Measurements from ENCODE around the gene PHF12.
"Not testable (repeated sequence)": the region's sequence is repeated elsewhere in the genome, so short reads cannot be mapped to it uniquely, and the experiment has no call there.

The PHF12 gene

GRCh38 chr17:28940142-28940541, 11.2 kb downstream of the PHF12 start:
- no peak overlapping the region for H3K4me3 ChIP-seq (ENCODE audit: low read length)
- 0 out of 2 replicates have a peak overlapping the region, but pooled peaks have one; percentile 9 for H3K9ac ChIP-seq (ENCODE audit: low read depth, low read length)
- H3K4me1 ChIP-seq (ENCODE audit: insufficient read depth, low read length), result peaks cover 23% of the 10 kb centered on the region
- no peaks in the 10 kb centered on the region for H3K27me3 ChIP-seq (ENCODE audit: insufficient read depth, low read length)
- H3K9me3 ChIP-seq (ENCODE audit: insufficient read depth, low read depth, low read length), result no peaks in the 10 kb centered on the region
- peaks cover 39% of the 10 kb centered on the region for H3K36me3 ChIP-seq (ENCODE audit: insufficient read depth, low read depth, low read length)
- no peak overlapping the region for H3K27ac ChIP-seq (ENCODE audit: low read length)

- no peak overlapping the region for H3K4me3 ChIP-seq (ENCODE audit: low read length)
- H3K36me3 ChIP-seq (ENCODE audit: insufficient read depth, low read depth, low read length), result peaks cover 23% of the 10 kb centered on the region
- H3K9me3 ChIP-seq (ENCODE audit: insufficient read depth, low read depth, low read length), result no peaks in the 10 kb centered on the region
- H3K4me1 ChIP-seq (ENCODE audit: insufficient read depth, low read length), result peaks cover 23% of the 10 kb centered on the region
- H3K27me3 ChIP-seq (ENCODE audit: insufficient read depth, low read length), result no peaks in the 10 kb centered on the region
- no peak overlapping the region for H3K9ac ChIP-seq (ENCODE audit: low read depth, low read length)
- H3K27ac ChIP-seq (ENCODE audit: low read length), result no peak overlapping the region
Measured at GRCh38 chr17:28938552-28938951, 12.8 kb downstream of the PHF12 start.

GRCh38 chr17:28937044-28937729, 14.1 kb downstream of the PHF12 start:
- Histone ChIP-seq H3K9ac (ENCODE audit: low read depth, low read length) (peak overlapping the region; percentile 33; the same call in 1 of the 2 replicates), H3K36me3 (ENCODE audit: insufficient read depth, low read depth, low read length) (peaks cover 16% of the 10 kb centered on the region), H3K9me3 (ENCODE audit: insufficient read depth, low read depth, low read length) (no peaks in the 10 kb centered on the region), H3K4me3 (ENCODE audit: low read length) (no peak overlapping the region), H3K4me1 (ENCODE audit: insufficient read depth, low read length) (peaks cover 23% of the 10 kb centered on the region), H3K27me3 (ENCODE audit: insufficient read depth, low read length) (no peaks in the 10 kb centered on the region), H3K27ac (ENCODE audit: low read length) (no peak overlapping the region)

DNA sequence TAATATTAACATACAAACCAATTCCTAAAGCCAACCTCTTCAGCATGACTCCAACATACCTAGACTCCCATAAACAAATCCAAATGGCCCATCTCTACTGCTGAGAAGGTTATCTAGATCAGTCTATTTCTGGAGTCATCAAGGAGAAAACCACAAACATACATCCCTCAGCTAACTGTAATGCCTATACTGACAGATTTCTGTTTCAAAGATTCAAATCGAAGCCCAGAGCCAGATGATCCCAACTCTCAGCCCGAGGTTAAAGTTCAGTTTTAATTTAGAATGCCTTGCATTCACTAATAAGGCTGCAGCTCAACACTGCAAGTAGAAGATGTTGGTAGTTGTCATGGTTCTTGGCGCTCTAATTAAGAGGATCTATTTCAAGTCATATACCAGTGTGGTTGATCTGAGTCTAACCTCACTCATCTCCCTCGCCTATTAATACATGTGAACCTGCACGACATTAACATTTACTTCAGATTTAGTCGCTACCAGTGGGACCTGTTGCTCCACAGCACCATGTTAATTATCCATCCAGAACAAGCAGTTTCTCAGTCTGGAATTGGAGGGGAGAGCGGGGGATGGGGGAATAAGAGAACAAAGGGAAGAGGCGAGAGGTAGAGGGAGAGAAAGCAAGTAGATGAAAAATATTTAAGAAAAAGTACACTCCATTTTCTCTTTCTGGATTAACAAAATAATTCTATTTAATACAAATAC, 15.4 kb downstream of the PHF12 start:
- Histone ChIP-seq H3K9me3 (ENCODE audit: insufficient read depth, low read depth, low read length) (no peaks in the 10 kb centered on the region), H3K9ac (ENCODE audit: low read depth, low read length) (no peak overlapping the region), H3K36me3 (ENCODE audit: insufficient read depth, low read depth, low read length) (peaks cover 16% of the 10 kb centered on the region), H3K4me3 (ENCODE audit: low read length) (no peak overlapping the region), H3K27me3 (ENCODE audit: insufficient read depth, low read length) (no peaks in the 10 kb centered on the region), H3K4me1 (ENCODE audit: insufficient read depth, low read length) (peaks cover 23% of the 10 kb centered on the region), H3K27ac (ENCODE audit: low read length) (no peak overlapping the region)

GRCh38 chr17:28934508-28934907, 16.8 kb downstream of the PHF12 start:
- H3K9ac ChIP-seq (ENCODE audit: low read depth, low read length); H3K9me3 ChIP-seq (ENCODE audit: insufficient read depth, low read depth, low read length); H3K27me3 ChIP-seq (ENCODE audit: insufficient read depth, low read length); H3K4me3 ChIP-seq (ENCODE audit: low read length); H3K36me3 ChIP-seq (ENCODE audit: insufficient read depth, low read depth, low read length); H3K27ac ChIP-seq (ENCODE audit: low read length): not testable (repeated sequence)
- H3K4me1 ChIP-seq (ENCODE audit: insufficient read depth, low read length), result peaks cover 23% of the 10 kb centered on the region

DNA sequence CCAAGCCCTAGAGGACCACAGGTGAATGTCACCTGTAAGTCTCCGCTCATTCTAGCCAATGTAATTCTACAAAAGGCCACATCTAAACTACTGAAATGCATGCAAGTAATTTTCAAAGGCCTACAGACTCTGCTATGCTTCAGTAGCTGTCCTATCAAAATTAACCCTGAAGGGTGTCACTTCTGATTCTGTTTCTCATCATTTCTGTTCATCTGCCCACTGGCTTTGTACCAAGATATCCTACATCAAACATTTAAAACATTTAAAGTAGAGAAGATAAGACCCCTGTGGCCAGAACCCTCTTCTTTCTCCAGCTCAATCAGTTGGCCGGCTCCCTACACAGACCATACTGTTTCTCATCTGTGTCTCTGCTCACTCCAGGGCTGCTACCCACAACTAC, 21.5 kb downstream of the PHF12 start:
- H3K27me3 ChIP-seq (ENCODE audit: insufficient read depth, low read length), result no peaks in the 10 kb centered on the region
- no peak overlapping the region for H3K27ac ChIP-seq (ENCODE audit: low read length)
- H3K36me3 ChIP-seq (ENCODE audit: insufficient read depth, low read depth, low read length), result peaks cover 34% of the 10 kb centered on the region
- H3K9me3 ChIP-seq (ENCODE audit: insufficient read depth, low read depth, low read length), result no peaks in the 10 kb centered on the region
- no peak overlapping the region for H3K9ac ChIP-seq (ENCODE audit: low read depth, low read length)
- no peak overlapping the region for H3K4me3 ChIP-seq (ENCODE audit: low read length)
- no peaks in the 10 kb centered on the region for H3K4me1 ChIP-seq (ENCODE audit: insufficient read depth, low read length)

- Histone ChIP-seq H3K9ac (ENCODE audit: low read depth, low read length) (no peak overlapping the region), H3K4me1 (ENCODE audit: insufficient read depth, low read length) (no peaks in the 10 kb centered on the region), H3K27ac (ENCODE audit: low read length) (no peak overlapping the region), H3K36me3 (ENCODE audit: insufficient read depth, low read depth, low read length) (peaks cover 49% of the 10 kb centered on the region), H3K4me3 (ENCODE audit: low read length) (no peak overlapping the region), H3K9me3 (ENCODE audit: insufficient read depth, low read depth, low read length) (no peaks in the 10 kb centered on the region), H3K27me3 (ENCODE audit: insufficient read depth, low read length) (no peaks in the 10 kb centered on the region)
Measured at GRCh38 chr17:28928061-28928460, 23.3 kb downstream of the PHF12 start.

GRCh38 chr17:28926786-28927185, 24.5 kb downstream of the PHF12 start:
- no peaks in the 10 kb centered on the region for H3K4me1 ChIP-seq (ENCODE audit: insufficient read depth, low read length)
- H3K4me3 ChIP-seq (ENCODE audit: low read length), result no peak overlapping the region
- no peaks in the 10 kb centered on the region for H3K27me3 ChIP-seq (ENCODE audit: insufficient read depth, low read length)
- peaks cover 62% of the 10 kb centered on the region for H3K36me3 ChIP-seq (ENCODE audit: insufficient read depth, low read depth, low read length)
- no peaks in the 10 kb centered on the region for H3K9me3 ChIP-seq (ENCODE audit: insufficient read depth, low read depth, low read length)
- H3K27ac ChIP-seq (ENCODE audit: low read length), result no peak overlapping the region
- H3K9ac ChIP-seq (ENCODE audit: low read depth, low read length), result no peak overlapping the region

DNA sequence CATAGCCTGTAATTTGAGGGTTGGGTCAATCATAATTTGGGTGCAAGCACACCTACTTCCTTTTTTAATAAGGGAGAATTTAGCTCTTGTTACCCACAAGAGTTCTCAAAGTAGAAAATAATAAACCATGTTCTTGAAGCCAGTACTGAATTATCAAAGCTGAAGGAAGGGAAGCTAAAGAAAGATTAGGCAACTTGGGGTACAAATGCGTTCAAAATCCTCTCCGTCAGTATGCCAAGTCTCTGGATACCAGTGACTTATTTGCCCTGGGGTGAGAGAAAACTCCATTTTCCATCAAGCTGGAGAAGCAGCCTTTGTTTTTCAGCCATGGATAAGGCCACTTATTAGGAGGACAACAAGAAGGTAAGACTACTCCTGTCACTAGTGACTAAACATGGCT, 25.0 kb downstream of the PHF12 start:
- no peak overlapping the region for H3K9ac ChIP-seq (ENCODE audit: low read depth, low read length)
- H3K27me3 ChIP-seq (ENCODE audit: insufficient read depth, low read length), result no peaks in the 10 kb centered on the region
- H3K27ac ChIP-seq (ENCODE audit: low read length), result no peak overlapping the region
- H3K4me1 ChIP-seq (ENCODE audit: insufficient read depth, low read length), result no peaks in the 10 kb centered on the region
- H3K9me3 ChIP-seq (ENCODE audit: insufficient read depth, low read depth, low read length), result no peaks in the 10 kb centered on the region
- peaks cover 66% of the 10 kb centered on the region for H3K36me3 ChIP-seq (ENCODE audit: insufficient read depth, low read depth, low read length)
- no peak overlapping the region for H3K4me3 ChIP-seq (ENCODE audit: low read length)

DNA sequence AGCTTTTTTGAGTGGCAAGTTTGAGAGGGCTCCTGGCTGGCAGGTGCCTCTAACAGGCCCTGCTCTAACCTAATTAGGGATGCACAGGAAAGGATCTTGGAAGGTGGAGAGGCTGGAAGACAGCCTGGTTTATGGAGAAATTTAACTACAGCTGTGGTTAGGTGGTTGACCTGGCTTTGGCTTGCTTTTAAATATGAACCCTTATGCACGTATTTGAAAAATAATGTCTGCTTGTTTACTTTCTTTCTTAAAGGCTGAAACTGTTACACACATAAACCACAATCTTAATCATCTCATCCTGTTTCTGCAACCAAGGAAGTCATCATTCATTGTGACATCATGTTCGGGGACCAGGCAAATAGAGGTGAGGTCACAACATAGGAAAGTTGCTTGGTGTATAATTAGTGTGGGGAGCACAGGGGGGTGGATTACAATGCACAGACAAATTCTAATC, 25.4 kb downstream of the PHF12 start:
- Histone ChIP-seq H3K9me3 (ENCODE audit: insufficient read depth, low read depth, low read length) (no peaks in the 10 kb centered on the region), H3K4me1 (ENCODE audit: insufficient read depth, low read length) (no peaks in the 10 kb centered on the region), H3K4me3 (ENCODE audit: low read length) (no peak overlapping the region), H3K36me3 (ENCODE audit: insufficient read depth, low read depth, low read length) (peaks cover 70% of the 10 kb centered on the region), H3K27me3 (ENCODE audit: insufficient read depth, low read length) (no peaks in the 10 kb centered on the region), H3K9ac (ENCODE audit: low read depth, low read length) (no peak overlapping the region), H3K27ac (ENCODE audit: low read length) (no peak overlapping the region)

DNA sequence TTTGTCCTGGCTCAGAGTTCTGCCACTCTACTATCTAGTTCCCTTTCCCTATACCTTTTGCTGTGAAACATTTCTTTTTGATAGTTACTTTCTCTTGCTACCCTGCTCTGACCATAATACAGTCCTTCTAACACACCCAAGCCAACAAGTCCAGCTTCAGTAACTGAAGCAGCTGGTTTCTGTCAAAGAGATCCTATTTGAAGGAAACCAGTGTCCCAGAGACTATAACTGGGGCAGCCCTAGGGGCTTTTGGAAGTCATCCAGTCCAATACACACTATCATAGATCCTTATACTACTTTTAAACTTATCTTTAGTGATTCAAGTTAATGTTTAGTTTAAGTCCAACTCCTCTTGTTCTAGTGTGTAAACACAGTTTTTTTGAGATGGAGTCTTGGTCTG, 31.1 kb downstream of the PHF12 start:
- no peak overlapping the region for H3K27ac ChIP-seq (ENCODE audit: low read length)
- no peak overlapping the region for H3K9ac ChIP-seq (ENCODE audit: low read depth, low read length)
- H3K27me3 ChIP-seq (ENCODE audit: insufficient read depth, low read length), result no peaks in the 10 kb centered on the region
- no peaks in the 10 kb centered on the region for H3K4me1 ChIP-seq (ENCODE audit: insufficient read depth, low read length)
- H3K36me3 ChIP-seq (ENCODE audit: insufficient read depth, low read depth, low read length), result peaks cover 94% of the 10 kb centered on the region
- H3K9me3 ChIP-seq (ENCODE audit: insufficient read depth, low read depth, low read length), result no peaks in the 10 kb centered on the region
- H3K4me3 ChIP-seq (ENCODE audit: low read length), result no peak overlapping the region

GRCh38 chr17:28918295-28918694, 33.0 kb downstream of the PHF12 start:
- Histone ChIP-seq H3K36me3 (ENCODE audit: insufficient read depth, low read depth, low read length) (peaks cover 97% of the 10 kb centered on the region), H3K4me3 (ENCODE audit: low read length) (no peak overlapping the region), H3K27me3 (ENCODE audit: insufficient read depth, low read length) (no peaks in the 10 kb centered on the region), H3K4me1 (ENCODE audit: insufficient read depth, low read length) (no peaks in the 10 kb centered on the region), H3K9me3 (ENCODE audit: insufficient read depth, low read depth, low read length) (no peaks in the 10 kb centered on the region), H3K9ac (ENCODE audit: low read depth, low read length) (no peak overlapping the region), H3K27ac (ENCODE audit: low read length) (no peak overlapping the region)

Data from iPS-20b (cell line).